Nephron progenitor cell (in vitro differentiated cells): ENCODE measurements around the gene ALS2.
A peak's percentile ranks its signal among the peaks of the same experiment; 100 is the strongest.

Source experiments
- DNase-seq: peaks from one replicate; pipeline ENCODE4 v3.0.0; 2021
- H3K27ac Mint-ChIP-seq: 2 replicates; pipeline ENCODE4 v1.8.0; 2021; ENCODE audit warnings: mild to moderate bottlenecking, moderate library complexity, mixed read lengths
- H3K27me3 Mint-ChIP-seq: 2 replicates; pipeline ENCODE4 v1.8.0; 2021; ENCODE audit warnings: mild to moderate bottlenecking, low read depth, mixed read lengths; ENCODE audit not compliant: poor library complexity
- H3K36me3 Mint-ChIP-seq: 2 replicates; pipeline ENCODE4 v1.8.0; 2021; ENCODE audit warnings: low read depth, mixed read lengths
- H3K4me1 Mint-ChIP-seq: 2 replicates; pipeline ENCODE4 v1.8.0; 2021; ENCODE audit warnings: mixed read lengths
- H3K4me3 Mint-ChIP-seq: 2 replicates; pipeline ENCODE4 v1.8.0; 2021; ENCODE audit warnings: mild to moderate bottlenecking, moderate library complexity, mixed read lengths
- H3K9me3 Mint-ChIP-seq: 2 replicates; pipeline ENCODE4 v1.8.0; 2021; ENCODE audit warnings: mild to moderate bottlenecking, moderate library complexity, mixed read lengths
- TF ChIP-seq, protein P1 (sequence below): fragments of 200-600 bp; sonication (generic); IDR thresholded peaks from 2 replicates; pipeline ENCODE4 v1.5.0; 2021; ENCODE audit warnings: antibody characterized with exemption

ALS2 gene

DNA sequence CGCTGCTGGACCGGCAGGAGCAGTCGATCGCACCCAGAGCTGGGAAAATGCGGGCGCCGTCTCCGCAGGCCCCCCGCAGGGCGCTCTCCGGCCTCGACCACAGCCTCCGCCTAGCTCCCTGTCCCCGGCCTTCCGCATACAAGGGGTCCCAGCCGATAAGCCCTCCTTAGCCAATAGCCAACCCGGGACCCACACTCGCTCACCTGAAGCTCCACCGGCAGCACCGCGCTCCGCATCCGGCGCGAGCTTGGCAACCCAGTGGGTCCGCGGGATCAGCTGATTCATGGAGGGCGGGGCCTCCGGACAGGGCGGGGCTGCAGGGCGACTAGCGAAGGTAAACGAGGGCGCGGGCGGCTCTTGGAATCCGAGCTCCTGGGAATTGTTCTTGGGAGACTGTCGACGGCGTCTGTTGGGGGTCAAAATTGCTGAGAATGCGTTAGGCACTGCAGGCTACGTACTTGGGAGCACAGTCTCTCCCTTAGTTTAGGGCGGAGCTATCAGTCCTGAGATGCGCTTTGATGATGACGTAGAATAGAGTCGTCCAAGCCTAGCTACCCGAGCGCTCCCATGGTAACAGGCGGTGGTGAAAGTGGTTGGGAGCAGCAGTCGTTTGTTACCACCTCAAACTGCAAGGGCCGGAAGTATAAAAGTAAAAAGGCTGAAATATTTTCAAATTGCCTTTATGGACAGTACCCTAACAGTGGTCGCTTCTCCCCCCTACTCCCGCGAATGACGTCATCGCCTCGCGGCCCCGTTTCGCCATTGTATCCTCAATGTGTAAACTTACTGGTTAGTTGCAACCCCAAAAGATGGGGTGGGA, at the start of gene ALS2:
ALS2 (minus strand) TSS at position 260 of the 820 bp plus-strand sequence. CDS start 12,048 bp downstream, outside the sequence.
- TF ChIP-seq, protein P1, sequence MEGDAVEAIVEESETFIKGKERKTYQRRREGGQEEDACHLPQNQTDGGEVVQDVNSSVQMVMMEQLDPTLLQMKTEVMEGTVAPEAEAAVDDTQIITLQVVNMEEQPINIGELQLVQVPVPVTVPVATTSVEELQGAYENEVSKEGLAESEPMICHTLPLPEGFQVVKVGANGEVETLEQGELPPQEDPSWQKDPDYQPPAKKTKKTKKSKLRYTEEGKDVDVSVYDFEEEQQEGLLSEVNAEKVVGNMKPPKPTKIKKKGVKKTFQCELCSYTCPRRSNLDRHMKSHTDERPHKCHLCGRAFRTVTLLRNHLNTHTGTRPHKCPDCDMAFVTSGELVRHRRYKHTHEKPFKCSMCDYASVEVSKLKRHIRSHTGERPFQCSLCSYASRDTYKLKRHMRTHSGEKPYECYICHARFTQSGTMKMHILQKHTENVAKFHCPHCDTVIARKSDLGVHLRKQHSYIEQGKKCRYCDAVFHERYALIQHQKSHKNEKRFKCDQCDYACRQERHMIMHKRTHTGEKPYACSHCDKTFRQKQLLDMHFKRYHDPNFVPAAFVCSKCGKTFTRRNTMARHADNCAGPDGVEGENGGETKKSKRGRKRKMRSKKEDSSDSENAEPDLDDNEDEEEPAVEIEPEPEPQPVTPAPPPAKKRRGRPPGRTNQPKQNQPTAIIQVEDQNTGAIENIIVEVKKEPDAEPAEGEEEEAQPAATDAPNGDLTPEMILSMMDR = no peak
- H3K9me3 Mint-ChIP-seq = no peaks in the 10 kb centered on the region
- H3K4me3 Mint-ChIP-seq = peak within 1 kb of the TSS; percentile 97
- peak within 1 kb of the TSS; percentile 98 for H3K27ac Mint-ChIP-seq
- peak; percentile 98 for DNase-seq
- peaks cover 40% of the 10 kb centered on the region for H3K4me1 Mint-ChIP-seq
- no peaks in the 10 kb centered on the region for H3K36me3 Mint-ChIP-seq
- peaks cover 12% of the 10 kb centered on the region for H3K27me3 Mint-ChIP-seq

DNA sequence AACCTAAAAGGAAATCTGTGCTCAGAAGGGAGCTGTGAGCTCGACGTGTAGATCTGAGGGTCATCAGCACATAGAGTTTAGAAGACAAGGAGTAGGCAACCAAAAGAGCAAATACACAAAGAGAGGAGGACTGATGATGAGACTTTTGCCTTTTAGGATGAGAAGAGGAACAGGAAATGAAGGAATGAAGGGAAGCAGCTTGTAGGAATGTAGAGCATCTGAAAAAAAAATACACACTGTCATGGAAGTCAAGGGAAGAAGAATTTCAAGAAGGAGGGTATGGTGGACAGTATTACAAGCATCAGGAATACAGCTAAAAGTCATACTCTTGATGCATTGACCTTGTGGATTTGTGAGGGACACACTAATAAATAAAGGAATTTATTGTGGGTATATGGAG, 47.5 kb upstream of the ALS2 start:
- Mint-ChIP-seq H3K4me1 (peaks cover 11% of the 10 kb centered on the region), H3K27ac (no peak overlapping the region), H3K27me3 (no peaks in the 10 kb centered on the region), H3K4me3 (no peak overlapping the region), H3K9me3 (peaks cover 6% of the 10 kb centered on the region), H3K36me3 (no peaks in the 10 kb centered on the region)
- TF ChIP-seq, protein P1 = no peak
- DNase-seq = no peak

DNA sequence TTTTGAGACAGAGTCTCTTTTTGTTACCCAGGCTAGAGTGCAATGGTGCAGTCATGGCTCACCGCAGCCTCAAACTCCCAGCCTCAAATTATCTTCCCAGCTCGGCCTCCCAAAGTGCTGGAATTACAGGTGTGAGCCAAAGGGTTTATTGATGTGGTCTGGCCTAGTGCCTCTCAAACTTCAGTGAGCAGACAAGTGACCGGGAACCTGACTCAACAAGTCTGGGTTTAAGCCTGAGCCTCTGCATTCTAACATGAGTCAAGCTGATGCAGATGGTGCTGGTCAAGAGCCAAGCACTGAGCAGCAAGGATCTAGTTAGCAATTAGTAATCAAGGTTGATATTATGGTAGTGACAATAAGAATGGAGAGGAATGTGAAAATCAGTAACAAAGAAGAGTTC, 46.9 kb upstream of the ALS2 start:
- no peak overlapping the region for H3K27ac Mint-ChIP-seq
- TF ChIP-seq, protein P1 = no peak
- H3K27me3 Mint-ChIP-seq = no peaks in the 10 kb centered on the region
- no peak for DNase-seq
- peaks cover 6% of the 10 kb centered on the region for H3K9me3 Mint-ChIP-seq
- no peaks in the 10 kb centered on the region for H3K36me3 Mint-ChIP-seq
- H3K4me1 Mint-ChIP-seq = peaks cover 17% of the 10 kb centered on the region
- H3K4me3 Mint-ChIP-seq = no peak overlapping the region

DNA sequence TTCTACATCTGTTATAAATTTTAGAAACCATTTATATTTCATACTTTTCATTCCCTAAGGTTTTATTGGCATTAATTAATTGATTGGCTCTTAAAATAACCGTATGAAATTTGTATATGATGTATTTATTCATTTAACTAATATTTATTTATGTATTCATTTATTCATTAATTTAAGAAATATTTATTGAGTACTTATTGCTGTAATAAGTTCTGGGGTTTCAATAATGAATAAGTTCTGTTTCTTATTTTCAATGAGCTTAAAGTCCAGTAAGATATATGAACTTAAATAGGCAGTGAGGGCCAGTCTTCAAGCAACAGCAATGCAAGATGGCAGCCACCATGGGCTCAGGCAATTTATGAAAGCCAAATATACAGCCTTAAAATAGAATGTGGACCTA, 43.5 kb upstream of the ALS2 start:
- Mint-ChIP-seq H3K36me3 (no peaks in the 10 kb centered on the region), H3K27ac (no peak overlapping the region), H3K9me3 (peaks cover 6% of the 10 kb centered on the region), H3K4me3 (no peak overlapping the region), H3K27me3 (peaks cover 8% of the 10 kb centered on the region), H3K4me1 (peaks cover 41% of the 10 kb centered on the region)
- DNase-seq = no peak
- TF ChIP-seq, protein P1 = no peak

DNA sequence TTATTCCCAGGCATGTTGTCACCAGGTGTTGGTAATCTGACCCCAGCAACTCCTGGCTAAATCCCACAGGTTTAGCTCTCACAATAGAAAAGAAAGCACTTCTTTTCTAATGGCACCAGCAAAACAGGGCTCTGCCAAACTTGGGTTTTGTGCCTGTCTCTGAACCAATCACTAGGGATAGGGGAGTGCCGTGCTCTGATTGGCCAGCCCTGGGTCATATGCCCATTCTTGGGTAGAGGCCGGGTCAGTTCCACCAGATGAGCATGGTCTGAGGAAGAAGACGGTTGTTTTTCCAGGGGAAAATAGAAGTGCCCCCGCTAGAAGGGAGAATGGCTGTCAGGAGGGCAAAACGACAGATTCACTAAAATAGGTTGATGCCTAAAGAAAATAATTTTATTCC, 40.3 kb upstream of the ALS2 start:
- no peak for DNase-seq
- peaks cover 10% of the 10 kb centered on the region for H3K27me3 Mint-ChIP-seq
- H3K4me3 Mint-ChIP-seq = no peak overlapping the region
- H3K27ac Mint-ChIP-seq = no peak overlapping the region
- TF ChIP-seq, protein P1 = no peak
- H3K36me3 Mint-ChIP-seq = peaks cover 10% of the 10 kb centered on the region
- H3K9me3 Mint-ChIP-seq = peaks cover 24% of the 10 kb centered on the region
- H3K4me1 Mint-ChIP-seq = peaks cover 38% of the 10 kb centered on the region
